H54 (cell line): ENCODE measurements around the gene PCBD2.
"Not testable (repeated sequence)": the region's sequence is repeated elsewhere in the genome, so short reads cannot be mapped to it uniquely, and the experiment has no call there.

Experiments used
- DNase-seq: peaks from one replicate; pipeline ENCODE4 v3.0.0; 2011; ENCODE audit warnings: low spot score, mixed read lengths; ENCODE audit not compliant: insufficient read length
- FAIRE-seq: peaks from 3 replicates; lab custom pipeline; 2011; peaks lifted over from hg19 to GRCh38; lab: Jason Lieb, UNC
- POLR2A ChIP-seq: IDR thresholded peaks from 2 replicates; pipeline ENCODE4 v1.6.1; 2011; ENCODE audit warnings: low read depth, mild to moderate bottlenecking, low read length

PCBD2 gene

GRCh38 chr5:134963098-134963497, 58.2 kb downstream of the PCBD2 start:
- no peak for TF ChIP-seq POLR2A
- FAIRE-seq: no peak
- no peak for DNase-seq

- FAIRE-seq: no peak
- TF ChIP-seq POLR2A: no peak
- DNase-seq: no peak
Measured at GRCh38 chr5:134964359-134965270, 59.7 kb downstream of the PCBD2 start.

- FAIRE-seq (no peak), DNase-seq (no peak)
- no peak for TF ChIP-seq POLR2A
Measured at GRCh38 chr5:134965271-134965825, 60.4 kb downstream of the PCBD2 start.

GRCh38 chr5:134967607-134968006, 62.7 kb downstream of the PCBD2 start, which contains the start of gene CATSPER3:
Gene CATSPER3, plus strand, starts transcription at chr5:134967907. Its CDS starts 85 bp downstream, at chr5:134967992.
- no peak for TF ChIP-seq POLR2A
- DNase-seq: no peak
- no peak for FAIRE-seq

GRCh38 chr5:134968055-134968454, 63.1 kb downstream of the PCBD2 start:
- no peak for FAIRE-seq

GRCh38 chr5:134969166-134969565, 64.2 kb downstream of the PCBD2 start:
- FAIRE-seq (no peak), DNase-seq (no peak)
- no peak for TF ChIP-seq POLR2A

More at GRCh38 chr5:134968055-134968454, 63.1 kb downstream of the PCBD2 start:
- TF ChIP-seq POLR2A: no peak
- no peak for DNase-seq

- no peak for TF ChIP-seq POLR2A
- FAIRE-seq (no peak), DNase-seq (no peak)
Measured at GRCh38 chr5:134975078-134975715, 70.3 kb downstream of the PCBD2 start.

- DNase-seq (no peak), FAIRE-seq (no peak)
- TF ChIP-seq POLR2A: no peak
Measured at GRCh38 chr5:134975843-134976242, 70.9 kb downstream of the PCBD2 start.

- TF ChIP-seq POLR2A: no peak
- FAIRE-seq: no peak
Measured at GRCh38 chr5:134976841-134977240, 71.9 kb downstream of the PCBD2 start.

GRCh38 chr5:134979416-134979815, 74.5 kb downstream of the PCBD2 start:
- TF ChIP-seq POLR2A: no peak
- DNase-seq (no peak), FAIRE-seq (no peak)

More at GRCh38 chr5:134976841-134977240, 71.9 kb downstream of the PCBD2 start:
- no peak for DNase-seq

GRCh38 chr5:134982230-134982629, 77.3 kb downstream of the PCBD2 start:
- TF ChIP-seq POLR2A: no peak
- DNase-seq (no peak), FAIRE-seq (peak; percentile 11)

- no peak for TF ChIP-seq POLR2A
- DNase-seq (no peak), FAIRE-seq (no peak)
Measured at GRCh38 chr5:134989266-134989830, 84.4 kb downstream of the PCBD2 start.

- FAIRE-seq: peak; percentile 27
Measured at GRCh38 chr5:134990183-134990582, 85.3 kb downstream of the PCBD2 start.

GRCh38 chr5:134992148-134992547, 87.2 kb downstream of the PCBD2 start:
- FAIRE-seq: no peak
- DNase-seq: no peak
- TF ChIP-seq POLR2A: no peak

More at GRCh38 chr5:134990183-134990582, 85.3 kb downstream of the PCBD2 start:
- DNase-seq: not testable (repeated sequence)

GRCh38 chr5:134993161-134993560, 88.2 kb downstream of the PCBD2 start:
- no peak for FAIRE-seq
- no peak for TF ChIP-seq POLR2A
- DNase-seq: no peak
